GM18520 (cell line): ENCODE measurements around the gene RAPGEF4.

ENCODE experiments used
- ATAC-seq: cut with Tn5 transposase; IDR thresholded peaks from one replicate; pipeline ENCODE4 v1.9.1; 2021; ENCODE audit not compliant: unreplicated experiment

Gene RAPGEF4

DNA sequence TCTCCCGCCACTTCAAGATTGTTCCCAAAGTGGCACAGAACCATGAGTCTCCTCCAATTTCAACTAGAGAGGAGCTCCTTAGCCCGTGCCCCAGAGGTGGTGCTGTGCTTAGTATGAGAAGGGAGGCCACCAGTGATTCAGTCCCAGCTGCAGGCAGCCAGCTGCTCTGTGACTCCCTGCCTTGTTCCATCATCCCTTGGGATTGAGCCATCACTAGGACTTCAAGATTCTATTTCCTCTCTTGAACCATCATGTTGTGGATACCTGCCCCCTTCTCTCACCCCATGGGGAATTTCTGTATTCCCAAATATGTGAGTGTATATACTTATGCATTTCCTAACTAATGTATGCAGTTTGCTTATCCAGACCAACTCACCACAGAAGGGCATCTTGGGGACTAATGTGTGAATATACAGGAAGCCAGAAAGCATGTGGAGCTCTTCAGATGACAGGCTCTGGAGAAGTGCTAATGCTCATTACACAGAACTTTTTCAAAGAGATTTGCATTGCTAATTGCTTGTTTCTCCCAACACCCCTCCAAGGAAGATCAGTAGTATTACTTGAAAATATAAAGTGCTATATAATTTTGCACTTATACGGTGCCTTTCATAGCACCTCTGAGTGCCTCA lies 229.0 kb downstream of the RAPGEF4 start:
- ATAC-seq: no peak

DNA sequence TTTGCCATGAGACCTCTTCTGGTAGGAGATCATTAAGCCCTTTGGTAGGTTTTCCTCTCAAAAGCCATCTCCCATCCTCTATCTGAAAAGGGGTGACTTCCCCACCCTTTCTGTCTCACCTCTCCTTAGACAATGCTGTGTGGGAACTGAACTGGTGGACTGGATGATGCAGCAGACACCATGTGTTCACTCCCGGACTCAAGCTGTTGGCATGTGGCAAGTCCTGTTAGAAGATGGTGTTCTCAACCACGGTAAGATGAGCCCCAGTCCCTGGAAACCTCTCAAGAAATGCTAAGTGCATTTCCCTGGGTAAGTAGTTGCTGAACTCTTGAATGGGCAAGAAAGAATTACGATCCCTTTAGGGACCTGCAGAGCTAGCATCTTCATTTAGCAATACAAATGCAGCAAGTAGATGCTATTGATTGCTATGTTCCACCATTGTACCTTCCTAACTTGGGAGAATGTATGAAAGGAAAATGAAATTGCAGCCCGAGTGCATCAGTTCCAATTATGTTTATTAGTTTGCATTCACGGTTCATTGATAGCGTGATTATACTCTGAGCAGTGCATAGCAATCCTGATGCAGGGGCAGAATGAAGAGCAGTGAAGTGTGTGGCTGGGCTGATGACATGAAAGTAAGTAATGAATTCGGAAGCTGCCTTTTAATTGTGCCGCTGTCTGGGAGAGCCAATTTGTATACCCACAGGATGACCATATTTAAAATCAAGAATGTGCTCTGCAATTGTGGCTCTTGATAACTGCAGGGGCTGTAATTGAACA lies 230.0 kb downstream of the RAPGEF4 start:
- no peak for ATAC-seq

DNA sequence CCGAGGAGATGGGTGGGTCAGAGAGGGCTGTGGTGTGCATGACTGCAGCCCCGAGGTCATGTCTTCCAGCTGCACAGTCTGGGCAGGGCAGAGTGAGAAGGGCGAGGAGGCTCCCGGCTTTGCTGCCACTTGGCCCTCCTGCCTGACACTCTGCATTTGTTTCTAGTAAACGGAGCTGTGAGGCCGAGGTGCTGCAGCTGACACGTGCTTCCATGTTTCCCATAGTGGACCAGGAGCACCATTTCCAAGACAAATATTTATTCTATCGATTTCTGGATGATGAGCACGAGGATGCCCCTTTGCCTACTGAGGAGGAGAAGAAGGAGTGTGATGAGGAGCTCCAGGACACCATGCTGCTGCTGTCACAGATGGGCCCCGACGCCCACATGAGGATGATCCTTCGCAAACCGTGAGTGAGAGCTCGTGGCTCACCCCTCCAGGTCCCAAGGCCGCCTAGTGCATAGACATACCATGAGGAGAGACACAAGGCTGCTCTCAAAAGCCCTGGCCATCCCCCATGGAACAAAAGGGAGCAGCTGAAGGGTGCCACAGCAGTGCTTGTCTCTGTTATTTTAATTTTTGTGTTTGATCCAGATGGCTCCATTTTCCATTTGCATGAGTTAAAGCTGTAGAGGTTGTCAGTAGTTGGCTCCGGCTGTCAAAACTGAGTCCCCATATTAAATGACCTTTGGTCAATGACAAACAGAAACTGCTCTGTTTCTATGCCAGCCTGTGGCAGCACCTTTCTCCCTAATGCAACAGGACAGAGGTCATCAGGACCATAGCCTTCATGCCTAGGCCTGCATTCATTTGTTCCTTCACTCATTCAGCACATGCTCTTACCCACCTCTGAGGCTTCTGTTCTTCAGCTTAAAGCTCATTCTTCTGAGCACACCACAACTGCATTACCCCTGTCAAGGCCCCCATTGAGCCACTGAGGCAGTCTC lies 231.7 kb downstream of the RAPGEF4 start:
- no peak for ATAC-seq

DNA sequence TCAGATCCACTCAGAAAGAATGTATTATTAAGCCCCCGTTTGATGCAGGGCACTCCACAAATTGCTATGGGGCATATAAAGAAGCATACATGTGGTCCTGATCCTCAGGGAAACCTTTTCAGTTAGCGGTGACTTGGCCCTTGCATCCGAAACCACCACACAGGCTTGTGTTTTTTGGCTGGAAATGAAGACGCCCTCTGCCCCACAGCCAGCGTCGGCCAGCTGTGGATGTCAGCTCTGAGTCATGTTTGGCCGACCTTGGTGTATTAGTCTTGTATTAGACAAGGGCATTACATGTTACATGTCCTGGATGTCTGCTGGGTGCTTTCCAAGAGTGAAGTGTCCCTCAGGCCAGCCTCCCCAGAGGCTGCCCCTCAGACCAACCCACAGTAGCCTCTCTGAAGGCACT lies 232.4 kb downstream of the RAPGEF4 start:
- no peak for ATAC-seq

DNA sequence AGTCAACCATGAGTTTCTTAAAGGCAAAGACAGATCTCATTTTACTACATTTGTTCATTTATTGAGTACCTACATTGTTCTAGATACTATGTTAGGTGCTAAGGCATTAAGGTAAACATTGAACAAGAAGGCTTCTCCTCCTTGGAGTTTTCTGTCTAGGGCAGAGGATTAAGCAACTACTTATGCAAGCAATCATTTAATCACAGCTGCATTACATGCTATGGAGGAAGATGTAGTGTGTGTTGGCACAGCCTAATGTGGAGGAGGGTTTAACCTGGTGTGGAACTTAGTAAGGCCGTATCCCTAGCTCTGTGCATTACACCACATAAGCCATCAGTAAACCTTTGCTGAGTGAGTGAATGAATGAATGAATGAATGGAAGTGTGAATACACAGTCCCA lies 233.5 kb downstream of the RAPGEF4 start:
- no peak for ATAC-seq

DNA sequence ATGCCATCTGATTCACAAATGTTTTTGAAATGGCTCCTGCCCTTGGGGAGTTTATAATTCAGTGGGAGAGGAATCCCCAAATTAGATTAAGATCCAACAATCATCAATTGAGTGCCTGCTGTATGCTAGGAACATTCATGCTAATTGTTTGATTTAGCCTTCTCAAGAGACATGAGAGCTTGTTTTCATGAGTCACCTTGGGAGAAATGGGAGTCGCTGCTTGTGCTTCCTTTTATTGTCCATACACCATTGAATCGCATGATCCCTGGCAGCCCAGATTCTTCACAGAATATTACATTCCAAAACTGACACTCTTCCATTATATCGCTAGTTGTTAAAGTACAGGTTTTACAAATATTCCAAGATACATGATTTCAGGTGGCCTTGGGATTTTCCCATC lies 234.0 kb downstream of the RAPGEF4 start:
- ATAC-seq: no peak

DNA sequence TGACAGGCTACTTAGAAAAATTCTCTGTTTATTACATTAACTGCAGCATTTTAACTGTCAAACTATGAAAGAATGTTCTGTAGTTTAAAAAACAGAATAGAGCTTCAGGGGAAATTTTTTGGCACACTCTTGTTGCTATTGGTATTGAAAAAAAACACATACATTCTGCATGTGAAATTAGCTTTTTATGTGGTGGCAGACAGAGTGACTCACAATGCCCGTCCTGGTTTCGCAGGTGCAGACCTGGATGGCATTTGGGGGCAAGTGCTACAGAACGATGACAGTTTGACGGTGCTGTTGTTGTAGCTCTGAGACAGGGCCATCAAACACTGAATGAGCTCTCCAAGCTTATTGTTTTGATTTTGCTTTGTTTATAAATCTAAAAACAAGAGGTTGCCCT lies 235.0 kb downstream of the RAPGEF4 start:
- ATAC-seq: no peak

DNA sequence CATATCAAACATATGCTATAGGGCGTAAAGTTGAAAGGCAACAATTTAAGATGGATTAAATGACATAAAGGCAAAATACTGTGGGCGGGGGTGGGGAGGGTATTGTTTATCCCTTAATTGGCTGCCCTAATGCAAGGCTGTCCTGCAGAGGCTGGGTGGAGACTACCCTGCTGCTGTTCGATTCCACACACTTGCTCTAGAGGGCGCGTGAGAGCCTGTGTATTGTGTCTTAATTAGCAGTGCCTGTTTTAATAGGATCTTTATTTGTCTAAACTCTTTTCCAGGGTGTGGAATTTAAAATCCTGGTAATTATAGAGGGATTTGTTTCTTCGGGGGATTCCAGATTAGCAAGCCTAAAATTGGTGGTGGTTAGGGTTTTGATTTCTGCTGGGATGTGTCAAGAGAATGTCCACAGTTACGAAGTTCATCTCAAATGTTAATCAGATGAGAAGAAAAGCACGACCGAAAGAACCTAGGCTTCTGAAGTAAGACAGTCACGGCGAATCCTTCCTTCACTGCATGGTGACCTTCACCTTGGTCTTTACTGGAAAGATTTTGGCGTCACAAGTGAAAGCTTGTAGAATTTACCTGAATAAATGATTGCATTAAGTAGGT lies 236.5 kb downstream of the RAPGEF4 start:
- no peak for ATAC-seq

DNA sequence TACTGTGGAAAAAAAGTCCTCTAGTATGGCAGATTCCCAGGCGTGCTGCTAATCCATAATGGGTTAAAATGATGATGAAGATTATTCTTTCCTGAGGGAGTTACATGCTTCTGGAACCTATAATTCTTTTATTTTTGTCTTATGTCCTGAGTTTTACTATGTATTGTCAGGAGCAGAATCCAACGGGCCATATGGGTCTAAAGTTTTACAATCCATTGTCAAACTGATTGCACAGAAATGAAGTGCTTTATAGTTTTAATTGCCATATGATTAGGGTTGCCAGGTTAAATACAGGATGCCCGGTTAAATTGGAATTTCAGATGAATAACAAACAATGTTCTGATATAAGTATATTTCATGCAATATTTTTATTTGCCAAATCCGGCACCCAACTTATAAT lies 239.1 kb downstream of the RAPGEF4 start:
- ATAC-seq: no peak

DNA sequence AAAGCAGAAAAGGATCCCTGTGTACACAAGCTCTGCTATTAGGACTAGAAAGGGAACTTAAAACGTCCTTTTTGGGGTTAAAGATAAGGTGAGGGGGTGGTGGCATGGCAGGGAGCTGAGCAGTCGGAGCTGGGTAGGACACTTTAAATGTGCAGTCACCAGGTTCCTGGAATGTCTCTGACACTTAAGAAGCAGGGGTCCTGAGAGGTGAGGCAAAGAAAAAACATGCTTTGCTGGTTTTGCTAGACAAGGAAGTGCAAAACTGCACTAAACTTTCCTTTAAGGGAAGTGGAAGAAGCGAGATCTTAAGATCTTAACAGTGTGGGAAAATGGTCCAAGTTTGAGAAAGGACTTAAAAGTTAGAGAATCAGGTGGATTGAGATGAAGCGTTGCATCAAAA lies 240.5 kb downstream of the RAPGEF4 start:
- ATAC-seq: no peak

DNA sequence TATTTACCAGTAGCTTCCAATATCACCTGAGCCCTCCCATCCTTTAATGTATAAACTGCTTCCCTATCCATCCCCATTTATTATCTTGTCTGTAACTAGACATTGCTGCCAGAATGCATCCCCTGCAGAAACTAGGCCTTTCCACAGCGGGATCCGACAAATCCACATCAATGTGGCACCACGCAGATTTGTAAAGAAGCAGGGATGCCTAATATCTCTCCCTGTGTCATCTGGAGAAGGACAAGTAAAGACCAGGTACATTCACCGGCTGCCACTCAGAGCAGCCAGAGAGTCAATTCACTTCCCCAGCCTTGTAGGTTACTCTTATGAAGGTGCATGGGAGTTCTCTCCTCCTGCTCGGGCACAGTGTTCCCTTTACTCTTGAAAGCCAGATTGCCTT lies 241.2 kb downstream of the RAPGEF4 start:
- no peak for ATAC-seq

DNA sequence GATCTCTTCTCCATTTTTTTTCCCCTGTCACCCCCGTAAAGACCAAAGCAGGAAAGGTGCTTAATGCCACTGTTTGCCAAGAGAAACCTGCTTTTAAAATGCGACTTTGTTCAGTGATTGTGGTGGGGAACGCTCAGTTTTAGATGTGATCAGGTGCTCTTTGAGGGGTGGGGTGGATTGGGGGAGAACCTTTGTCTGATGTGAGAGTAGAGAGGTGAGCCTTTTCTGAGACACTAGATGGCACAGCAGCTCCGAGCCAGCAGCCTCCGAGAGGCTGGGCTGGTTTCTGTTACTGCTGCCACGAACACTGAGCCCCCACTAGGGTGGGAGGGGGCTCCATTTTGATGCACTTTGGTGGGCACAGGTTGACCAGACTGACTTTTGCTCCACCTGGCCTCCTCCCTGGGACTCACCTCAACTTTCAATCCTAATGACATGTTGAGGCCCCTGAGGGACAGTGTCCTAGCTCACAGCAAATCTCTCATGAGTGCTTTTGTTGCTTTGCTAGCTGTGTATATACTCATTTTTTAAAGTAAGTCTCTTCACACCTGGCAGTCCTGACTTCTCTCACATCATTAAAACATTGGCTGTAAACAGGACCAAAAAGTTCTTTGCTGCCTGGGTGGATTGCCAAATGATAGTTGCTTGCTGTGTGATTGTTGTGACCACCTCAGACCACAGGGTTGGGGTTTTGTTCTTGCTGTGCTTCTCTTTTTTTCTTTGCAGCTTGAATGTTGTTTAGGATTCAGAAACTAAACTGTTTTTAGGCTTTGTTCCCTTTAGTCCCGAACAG lies 241.8 kb downstream of the RAPGEF4 start:
- ATAC-seq: no peak

DNA sequence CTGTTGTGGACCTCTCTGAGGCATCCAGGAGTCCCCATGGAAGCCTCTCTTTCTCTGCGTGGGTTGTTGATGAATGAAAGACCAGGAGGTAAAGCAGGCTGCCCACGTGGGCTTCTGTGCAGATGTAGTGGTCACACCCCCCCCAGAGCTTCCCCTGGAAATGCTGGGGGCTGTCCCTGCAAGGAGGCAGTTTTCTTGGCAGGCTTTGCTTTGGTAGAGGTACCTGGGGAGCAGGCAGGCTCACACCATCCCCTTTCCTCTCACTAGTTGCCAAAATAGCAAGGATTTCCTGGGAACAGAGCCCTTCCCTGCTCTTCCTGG lies 242.4 kb downstream of the RAPGEF4 start:
- no peak for ATAC-seq

DNA sequence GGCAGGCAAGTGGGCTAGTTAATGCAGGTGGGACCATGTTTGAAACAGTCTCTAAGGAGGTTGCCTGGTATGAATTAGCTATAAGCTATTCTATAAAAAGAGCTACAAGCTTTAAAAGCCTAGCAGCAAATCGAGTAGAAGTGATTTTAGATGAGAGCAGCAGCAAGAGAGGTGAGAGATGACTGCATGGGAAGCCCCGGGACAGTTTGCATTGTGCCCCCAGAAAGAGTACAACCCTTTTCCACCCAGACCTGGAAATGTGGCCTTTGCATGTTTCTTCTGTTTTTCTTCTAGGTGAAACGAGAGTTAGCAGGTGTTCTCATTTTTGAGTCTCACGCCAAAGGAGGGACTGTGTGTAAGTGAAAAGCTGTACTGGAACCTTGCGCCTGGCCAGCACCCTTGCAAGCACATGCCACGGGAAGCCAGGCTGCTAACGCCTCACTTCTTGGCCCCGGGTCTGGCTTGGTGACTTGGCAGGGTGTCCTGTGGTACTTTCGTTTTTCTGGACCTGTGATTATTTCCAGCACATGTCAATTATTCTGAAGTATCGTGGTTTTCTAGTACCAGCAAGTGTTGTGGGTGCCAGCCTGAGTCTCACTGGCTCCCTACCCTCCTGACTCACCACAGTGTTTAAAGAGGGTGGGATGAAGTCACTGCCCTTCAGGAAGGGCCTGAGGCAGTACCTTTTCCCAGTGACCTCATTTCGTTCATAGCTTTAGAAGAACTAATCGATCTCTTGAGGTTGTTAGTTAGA lies 249.7 kb downstream of the RAPGEF4 start:
- ATAC-seq: no peak

DNA sequence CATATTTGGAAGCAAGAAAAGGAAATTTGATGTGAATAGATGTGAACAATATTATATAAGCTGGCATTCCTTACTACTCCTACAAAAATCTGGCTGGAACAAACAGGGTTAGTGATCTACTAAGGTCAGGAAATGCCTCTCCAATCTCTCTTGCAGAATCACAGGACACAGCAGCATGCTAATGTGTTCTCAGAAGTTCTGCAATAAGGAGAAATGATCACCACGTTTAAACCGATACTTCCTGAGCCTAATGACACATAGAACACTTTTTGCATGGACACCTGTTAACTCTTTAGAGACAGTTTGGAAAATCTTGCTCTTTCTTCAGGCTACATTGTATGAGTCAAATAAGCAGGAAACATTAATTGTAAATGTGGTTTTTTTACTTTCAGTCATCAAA lies 250.4 kb downstream of the RAPGEF4 start:
- no peak for ATAC-seq

DNA sequence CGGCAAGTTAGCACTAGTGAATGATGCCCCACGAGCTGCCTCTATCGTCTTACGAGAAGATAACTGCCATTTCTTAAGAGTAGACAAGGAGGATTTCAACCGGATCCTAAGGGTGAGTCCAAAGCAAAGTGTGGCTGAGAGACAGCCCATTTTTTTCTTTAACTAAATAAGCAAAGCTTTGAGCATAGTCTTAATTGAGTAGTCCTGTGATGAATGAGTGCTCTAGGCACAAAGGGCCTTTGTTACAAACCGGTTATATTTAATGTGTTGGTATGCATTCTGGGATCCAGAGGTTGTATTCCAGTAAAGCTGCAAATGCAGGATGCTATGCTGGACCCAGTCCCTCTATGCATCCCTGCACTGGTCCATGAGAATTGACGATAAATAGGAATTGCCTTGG lies 253.1 kb downstream of the RAPGEF4 start:
- no peak for ATAC-seq

DNA sequence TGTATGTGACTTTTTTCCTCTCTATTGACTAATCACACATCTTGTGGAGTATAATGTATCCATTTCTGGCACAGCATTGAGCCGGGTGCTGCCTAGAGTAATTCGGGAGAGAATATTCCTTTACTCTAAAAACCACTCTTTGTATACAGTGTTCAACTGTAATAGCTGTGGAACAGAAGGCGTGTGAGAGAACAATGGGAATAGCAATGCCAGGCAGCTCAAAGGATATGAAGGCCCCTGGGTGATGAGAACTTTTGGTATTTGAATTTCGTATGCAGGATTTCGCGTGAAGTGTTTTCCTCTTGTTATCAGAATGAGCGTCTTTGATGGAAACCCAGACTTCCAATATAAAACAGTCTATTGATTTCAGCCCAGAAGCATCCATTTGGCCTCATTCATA lies 255.4 kb downstream of the RAPGEF4 start:
- no peak for ATAC-seq

DNA sequence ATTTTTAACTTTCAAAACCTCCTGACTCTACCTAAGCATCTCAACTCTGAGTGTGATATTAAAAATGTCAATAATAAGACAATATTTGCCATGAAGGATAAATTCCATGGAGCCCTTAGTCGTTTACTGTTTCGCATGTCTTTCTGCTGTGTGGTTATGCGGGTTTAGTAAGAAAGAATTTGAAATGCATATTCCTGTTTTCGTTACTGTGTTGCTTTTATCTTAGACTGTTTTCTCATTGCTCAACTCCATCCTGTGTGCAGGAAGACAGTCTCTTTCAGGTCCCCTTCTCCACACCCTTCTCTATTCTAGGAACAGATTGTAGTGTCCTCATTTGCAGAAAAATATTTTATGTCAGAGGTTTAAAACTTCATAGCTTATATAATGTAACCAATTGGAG lies 257.5 kb downstream of the RAPGEF4 start:
- no peak for ATAC-seq

DNA sequence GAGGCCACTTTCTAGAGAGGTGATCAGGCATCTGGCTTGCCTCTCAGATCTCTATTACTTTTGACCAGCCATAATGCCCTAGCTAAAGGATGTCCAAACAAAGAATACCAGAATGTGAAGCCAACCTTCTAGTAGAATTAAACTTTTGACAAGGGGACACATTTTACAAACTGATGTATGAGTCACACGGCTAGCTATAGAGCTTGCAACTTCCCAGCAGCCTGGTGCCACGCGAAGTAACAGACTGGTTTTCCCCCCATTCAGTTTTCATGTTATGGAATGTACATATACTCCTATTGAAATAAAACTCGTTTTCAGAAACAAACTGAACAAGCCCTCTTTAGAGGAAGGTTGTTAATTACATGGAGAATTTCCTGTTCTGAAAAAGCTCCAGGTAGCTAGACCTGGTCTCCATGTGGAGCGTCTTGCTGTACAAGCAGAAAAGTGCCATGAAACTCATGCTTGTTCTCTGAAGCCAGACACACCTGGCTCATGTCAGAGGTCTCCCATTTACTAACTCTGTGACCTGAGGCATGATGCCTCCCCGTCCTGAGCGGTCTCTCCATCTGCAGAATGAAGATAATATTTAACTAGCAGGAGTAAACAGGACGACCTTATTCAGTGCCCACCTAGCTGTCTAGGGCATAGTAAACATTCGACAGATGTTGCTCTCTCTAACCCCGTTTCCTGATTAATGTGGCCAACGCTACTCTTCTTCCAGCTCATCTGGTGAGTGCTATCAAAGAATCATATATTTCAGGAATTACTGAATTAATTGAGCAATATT lies 258.5 kb downstream of the RAPGEF4 start:
- ATAC-seq: no peak
